Tibial nerve (tissue), 4 donors: Measurements from ENCODE around the gene USHBP1. TPM values are rescaled to one million over a fixed set of nuclear protein-coding genes. Genes with fewer than 3 reads are reported as not detected.

ENCODE experiments used
- DNase-seq, 2 donors: peaks; one replicate each; pipeline ENCODE4 v3.0.0-alpha.2; 2019; ENCODE audit warnings: low spot score in 2 of 2
- H3K27ac ChIP-seq, 4 donors: fragments of 200-600 bp; sonication (generic) in 3 of 4; one replicate each; pipeline ENCODE4 v1.5.1; 2017 to 2019; ENCODE audit warnings: mild to moderate bottlenecking in 1 of 4
- H3K27me3 ChIP-seq, 2 donors: fragments of 200-600 bp; sonication (generic) in 1 of 2; one replicate each; pipeline versions ENCODE4 v1.5.1 to v1.6.0; 2017 to 2019
- H3K36me3 ChIP-seq, 3 donors: fragments of 200-600 bp; sonication (generic); one replicate each; pipeline ENCODE4 v1.5.1; 2018 to 2019
- H3K4me1 ChIP-seq, 4 donors: fragments of 200-600 bp; sonication (generic) in 3 of 4; one replicate each; pipeline ENCODE4 v1.5.1; 2017 to 2019
- H3K4me3 ChIP-seq, 4 donors: fragments of 200-600 bp; sonication (generic) in 3 of 4; one replicate each; pipeline ENCODE4 v1.5.1; 2017 to 2019; ENCODE audit warnings: mild to moderate bottlenecking in 1 of 4, moderate library complexity in 1 of 4
- H3K9me3 ChIP-seq, 4 donors: fragments of 200-600 bp; sonication (generic) in 3 of 4; one replicate each; pipeline ENCODE4 v1.5.1; 2017 to 2019
- CTCF ChIP-seq, 5 experiments: fragments of 200-600 bp in 3 of 5; fragments of 450-650 bp in 2 of 5; sonication (generic) in 3 of 5; IDR thresholded peaks; one replicate each; pipeline ENCODE4 v1.5.1; 2016 to 2019; ENCODE audit warnings: antibody characterized with exemption in 5 of 5, mild to moderate bottlenecking in 3 of 5, moderate library complexity in 2 of 5
- EP300 ChIP-seq, 2 donors: sonication (generic); formaldehyde crosslinking; IDR thresholded peaks; one replicate each; pipeline ENCODE4 v1.6.1; 2017; ENCODE audit warnings: antibody characterized with exemption in 2 of 2, mild to moderate bottlenecking in 1 of 2
- POLR2A ChIP-seq, 2 donors: fragments of 450-650 bp; IDR thresholded peaks; one replicate each; pipeline ENCODE4 v1.6.1; 2017; ENCODE audit warnings: antibody characterized with exemption in 2 of 2, mild to moderate bottlenecking in 2 of 2, moderate library complexity in 2 of 2
- WGBS, 2 donors: methylation state at CpG; one replicate each; pipeline ENCODE4 v1.1.5; 2018; 5-methylcytosine and 5-hydroxymethylcytosine counted together
- total RNA-seq, 4 donors: library from RNA; depleted of rRNA; stranded (reverse); fragments of >200 nt; gene quantifications; one replicate each; pipeline ENCODE4 v1.1.0, GENCODE V29; 2016

USHBP1 gene
- total RNA-seq, 4 donors from 2014 or later = 3.1 to 29.4 (median 17.5) TPM

- H3K4me1 ChIP-seq = peaks cover 2 to 24% (median 6%) of the 10 kb centered on the region in 4 donors
- no peaks in the 10 kb centered on the region for H3K9me3 ChIP-seq
- no peak for DNase-seq
- H3K36me3 ChIP-seq = peaks cover 5 to 60% (median 7%) of the 10 kb centered on the region in 3 donors
- H3K27ac ChIP-seq = peak overlapping the region in 3 of 4 donors; percentile 92 to 97 (median 94)
- H3K27me3 ChIP-seq = no peaks in the 10 kb centered on the region
- H3K4me3 ChIP-seq = peak overlapping the region in 3 of 4 donors; percentile 72 to 92 (median 76)
- 73 to 76% methylated on average over 4 to 13 of the region's 13 CpGs for WGBS, 2 donors
- TF ChIP-seq CTCF (IDR thresholded peaks at IDR 0.05) = no peak
- no peak for TF ChIP-seq POLR2A (IDR thresholded peaks at IDR 0.05)
- TF ChIP-seq EP300 (IDR thresholded peaks at IDR 0.05) = no peak
These were observed 48.4 kb downstream of the USHBP1 start for GRCh38 chr19:17216058-17216670.

- H3K36me3 ChIP-seq = peaks cover 5 to 67% (median 8%) of the 10 kb centered on the region in 3 donors
- peak in 1 of 5 experiments; percentile 43 for TF ChIP-seq CTCF (IDR thresholded peaks at IDR 0.05)
- peak; percentile 83 to 87 for TF ChIP-seq EP300 (IDR thresholded peaks at IDR 0.05)
- peak; percentile 9 to 48 for TF ChIP-seq POLR2A (IDR thresholded peaks at IDR 0.05)
- WGBS, 2 donors = 3 to 5% methylated on average over 39 to 46 of the region's 56 CpGs
- no peaks in the 10 kb centered on the region for H3K27me3 ChIP-seq
- peak; percentile 86 for DNase-seq
- H3K4me1 ChIP-seq = peaks cover 2 to 21% (median 6%) of the 10 kb centered on the region in 4 donors
- H3K9me3 ChIP-seq = no peaks in the 10 kb centered on the region
- peak within 1 kb of the TSS; percentile 91 to 97 (median 93) for H3K27ac ChIP-seq
- H3K4me3 ChIP-seq = peak within 1 kb of the TSS; percentile 72 to 92 (median 83)
These were observed 49.2 kb downstream of the USHBP1 start, which contains the start of gene USE1 for GRCh38 chr19:17215127-17215971. TSS of gene USE1 (plus strand) at chr19:17215357. CDS start at chr19:17215406, 49 bp downstream.

- TF ChIP-seq CTCF (IDR thresholded peaks at IDR 0.05) (no peak), POLR2A (IDR thresholded peaks at IDR 0.05) (no peak), EP300 (IDR thresholded peaks at IDR 0.05) (no peak)
- WGBS, 2 donors = 26 to 31% methylated on average over 16 of the region's 16 CpGs
These were observed 49.9 kb downstream of the USHBP1 start for GRCh38 chr19:17214508-17215126.

GRCh38 chr19:17213334-17213733, 51.2 kb downstream of the USHBP1 start:
- DNase-seq = no peak
- H3K9me3 ChIP-seq = no peaks in the 10 kb centered on the region
- peaks cover 2 to 72% (median 8%) of the 10 kb centered on the region in 3 donors for H3K36me3 ChIP-seq
- H3K27ac ChIP-seq = no peak overlapping the region
- H3K27me3 ChIP-seq = no peaks in the 10 kb centered on the region
- no peak overlapping the region for H3K4me3 ChIP-seq
- no peak for TF ChIP-seq POLR2A (IDR thresholded peaks at IDR 0.05)
- TF ChIP-seq EP300 (IDR thresholded peaks at IDR 0.05) = no peak
- WGBS, 2 donors = 86 to 89% methylated on average over 4 to 5 of the region's 5 CpGs
- H3K4me1 ChIP-seq = peaks cover 2 to 18% (median 6%) of the 10 kb centered on the region in 4 donors

More at GRCh38 chr19:17214508-17215126, 49.9 kb downstream of the USHBP1 start:
- H3K4me1 ChIP-seq = peaks cover 2 to 18% (median 6%) of the 10 kb centered on the region in 4 donors
- no peaks in the 10 kb centered on the region for H3K27me3 ChIP-seq
- no peak for DNase-seq
- peaks cover 5 to 72% (median 8%) of the 10 kb centered on the region in 3 donors for H3K36me3 ChIP-seq
- peak overlapping the region; percentile 72 to 92 (median 83) for H3K4me3 ChIP-seq
- H3K9me3 ChIP-seq = no peaks in the 10 kb centered on the region
- peak overlapping the region; percentile 91 to 97 (median 93) for H3K27ac ChIP-seq
